HS-5 (cell line): ENCODE results near the gene KRT1.
A peak's percentile ranks its signal among the peaks of the same experiment; 100 is the strongest.
"Not testable (repeated sequence)": the region's sequence is repeated elsewhere in the genome, so short reads cannot be mapped to it uniquely, and the experiment has no call there.

Experiments used
- DNase-seq: peaks from one replicate; pipeline ENCODE4 v3.0.0-alpha.2; 2012; ENCODE audit warnings: low read depth

The KRT1 gene

DNA sequence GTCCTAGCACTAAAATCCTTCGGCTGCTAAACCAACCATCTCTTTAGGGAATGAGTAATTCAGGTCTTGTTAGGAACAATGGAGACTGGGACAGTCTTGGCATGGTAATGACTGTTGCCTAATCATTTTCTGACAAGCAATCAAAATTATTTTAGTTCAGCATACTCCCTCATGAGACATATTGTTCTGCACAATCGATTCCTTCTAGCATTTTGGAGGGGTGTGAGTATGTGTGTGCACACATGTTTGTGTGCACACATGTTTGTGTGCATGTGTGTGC lies 2.1 kb upstream of the KRT1 start:
- DNase-seq: no peak

DNA sequence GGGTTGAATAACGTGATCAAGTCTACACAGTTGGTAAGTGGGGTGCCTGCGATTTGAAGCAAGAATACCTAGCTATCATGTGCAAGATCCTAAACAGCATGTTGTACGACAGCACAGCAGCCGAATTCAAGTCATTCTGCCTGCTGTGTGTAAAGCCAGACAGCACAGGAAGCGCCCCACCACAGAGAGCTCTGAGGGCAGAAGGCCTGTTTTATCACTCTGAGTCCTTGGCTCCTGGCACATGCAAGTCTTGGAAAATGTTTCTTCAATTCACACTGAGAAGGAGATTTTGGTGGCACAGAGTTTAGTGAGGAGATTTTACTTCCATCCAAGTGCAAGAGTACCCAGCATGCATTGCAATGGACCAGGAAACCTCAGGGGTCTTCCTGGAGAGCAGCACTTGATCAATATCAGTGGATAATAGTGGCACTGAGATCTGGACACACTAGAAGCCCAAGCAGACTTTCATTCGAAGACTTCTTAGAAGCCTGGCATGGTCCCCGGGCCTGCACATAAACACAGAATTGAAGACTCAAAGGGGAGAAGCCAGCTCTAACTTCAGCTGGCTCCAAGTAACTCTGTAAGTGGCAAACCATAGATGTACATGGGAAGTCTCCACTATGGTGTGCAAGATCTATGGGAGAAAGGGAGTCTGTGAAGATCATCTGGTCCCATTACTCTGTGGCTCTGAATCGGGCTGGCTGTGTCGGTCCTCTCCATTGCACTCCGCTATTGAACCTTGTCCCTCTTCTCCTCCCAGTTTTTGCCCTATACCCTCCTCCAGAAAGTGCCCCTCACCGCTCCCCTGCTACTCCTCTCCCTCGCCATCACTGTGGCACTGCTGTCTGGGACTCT lies 1.5 kb upstream of the KRT1 start:
- no peak for DNase-seq

DNA sequence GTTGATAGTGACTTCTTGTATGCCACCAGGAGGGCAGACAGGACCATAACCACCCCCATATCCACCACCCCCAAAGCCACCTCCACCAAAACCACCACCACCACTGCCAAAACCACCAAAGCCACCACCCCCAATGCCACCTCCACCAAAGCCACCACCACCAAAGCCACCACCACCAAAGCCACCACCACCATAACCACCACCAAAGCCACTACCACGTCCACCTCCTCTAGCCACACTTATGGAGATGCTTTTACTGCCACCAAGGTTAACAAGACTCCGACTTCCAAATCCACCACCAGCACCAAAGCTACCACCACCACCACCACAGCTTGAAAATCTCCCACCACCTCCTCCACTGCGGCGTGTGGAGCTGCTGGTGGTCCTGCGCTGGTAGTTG lies 332 bp downstream of the KRT1 start:
- no peak for DNase-seq

GRCh38 chr12:52677671-52678070 lies 2.5 kb downstream of the KRT1 start:
- no peak for DNase-seq

- no peak for DNase-seq
Observed at GRCh38 chr12:52677126-52677525, 3.1 kb downstream of the KRT1 start.

- DNase-seq: no peak
Observed at GRCh38 chr12:52676163-52676562, 4.0 kb downstream of the KRT1 start.

GRCh38 chr12:52675301-52675701 lies 4.9 kb downstream of the KRT1 start:
- DNase-seq: no peak

DNA sequence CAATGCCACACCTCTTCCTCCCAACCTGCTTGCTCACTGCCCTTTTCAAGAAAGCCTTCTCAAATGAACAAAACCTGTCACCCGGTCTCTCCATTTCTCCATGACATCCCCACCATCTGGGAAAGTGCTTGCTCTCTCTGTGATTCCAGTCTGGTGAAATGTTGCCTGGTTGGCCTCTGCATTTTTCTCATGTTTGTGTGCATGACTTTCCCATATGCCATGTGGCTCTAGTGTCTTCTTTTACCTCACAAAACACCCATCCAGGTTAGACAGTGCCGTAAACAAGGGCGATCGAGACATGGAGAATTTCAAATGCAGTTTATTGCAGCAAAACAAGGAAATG lies 5.8 kb downstream of the KRT1 start:
- DNase-seq: no peak

DNA sequence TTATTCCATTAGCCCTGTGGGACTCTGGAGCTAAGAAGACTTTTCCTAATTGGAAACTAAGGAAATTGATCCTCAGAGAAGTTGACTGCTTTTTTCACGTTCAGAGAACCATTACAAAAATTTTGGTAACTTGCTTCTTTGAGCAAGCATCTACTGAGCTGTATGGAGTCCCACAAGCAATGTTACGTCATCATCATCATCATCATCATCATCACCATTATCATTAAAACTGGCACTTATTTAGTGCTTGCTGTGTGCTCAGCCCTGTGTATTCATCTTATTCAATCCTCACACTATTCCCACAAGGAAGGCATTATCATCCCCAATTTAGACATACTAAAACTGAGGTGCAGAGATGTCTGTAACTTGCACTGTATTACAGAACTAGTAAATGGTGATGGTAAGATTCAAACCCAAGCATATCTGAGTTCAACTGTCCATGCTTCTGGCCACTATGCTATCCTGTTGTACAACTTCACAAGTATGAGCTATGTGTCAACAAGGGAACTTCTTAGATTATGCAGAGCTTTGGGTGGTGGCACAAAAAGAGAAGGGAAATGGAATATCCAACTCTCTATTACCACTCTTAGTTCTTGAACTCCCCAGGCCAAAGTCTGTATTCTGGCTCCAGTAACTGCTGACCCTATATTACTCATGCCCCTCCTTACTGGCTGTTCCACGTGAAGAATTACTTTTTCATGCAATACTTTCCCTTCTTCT lies 6.3 kb downstream of the KRT1 start:
- no peak for DNase-seq

DNA sequence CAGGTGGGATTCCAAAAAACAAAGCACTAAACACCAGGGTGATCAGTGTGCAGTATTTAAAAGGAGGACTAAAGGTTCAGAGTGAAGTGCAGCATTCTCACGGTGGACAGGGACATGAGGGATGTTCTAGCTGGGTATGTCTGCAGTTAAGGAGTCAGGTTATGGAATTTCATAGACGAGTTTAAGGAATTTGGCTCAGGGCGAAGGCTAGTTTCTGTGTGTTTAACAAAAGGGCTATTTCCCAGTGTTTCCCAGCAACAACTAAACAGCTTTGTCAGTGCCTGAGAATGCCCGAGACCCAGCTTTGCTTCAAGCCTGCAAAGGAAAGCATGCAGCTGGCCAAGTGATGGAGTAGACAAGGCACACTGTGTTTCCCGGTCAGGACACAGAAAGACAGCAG lies 7.0 kb downstream of the KRT1 start:
- no peak for DNase-seq

GRCh38 chr12:52672321-52672933 lies 7.8 kb downstream of the KRT1 start:
- DNase-seq: peak; percentile 11

- no peak for DNase-seq
Observed at GRCh38 chr12:52670961-52671360, 9.2 kb downstream of the KRT1 start.

DNA sequence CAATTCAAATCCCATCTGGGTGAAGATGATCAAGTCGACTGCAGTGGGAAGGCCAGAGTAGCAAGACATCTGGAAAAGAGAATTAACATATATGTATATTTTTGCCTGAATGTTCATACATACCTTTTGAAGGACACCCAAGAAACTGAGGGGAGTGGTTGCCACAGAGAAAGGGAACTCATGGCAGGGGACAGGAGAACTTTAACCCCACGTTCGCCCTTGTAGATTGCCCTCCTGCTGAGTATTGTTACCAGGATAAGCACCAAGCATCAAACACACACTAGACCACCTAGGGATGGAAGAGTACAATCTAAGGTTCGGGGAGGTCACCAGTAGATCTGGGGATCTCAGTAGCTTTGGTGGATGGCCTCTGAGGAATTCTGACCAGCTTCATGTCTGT lies 9.7 kb downstream of the KRT1 start:
- no peak for DNase-seq

DNA sequence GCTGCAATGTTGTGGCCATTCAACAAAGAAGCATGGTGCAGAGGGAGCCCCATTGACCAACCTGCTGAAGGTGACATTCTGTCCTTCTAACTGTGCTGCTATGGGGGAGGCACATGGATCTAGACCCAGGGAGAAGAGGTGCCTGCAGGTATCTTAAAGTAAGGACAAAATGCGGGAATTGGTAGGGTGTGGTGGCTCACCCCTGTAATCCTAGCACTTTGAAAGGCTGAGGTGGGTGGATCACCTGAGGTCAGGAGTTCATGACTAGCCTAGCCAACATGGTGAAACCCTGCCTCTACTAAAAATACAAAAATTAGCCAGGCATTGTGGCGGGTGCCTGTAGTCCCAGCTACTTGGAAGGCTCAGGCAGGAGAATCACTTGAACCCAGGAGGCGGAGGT lies 10.3 kb downstream of the KRT1 start:
- not testable (repeated sequence) for DNase-seq

- no peak for DNase-seq
Observed at GRCh38 chr12:52669426-52669825, 10.8 kb downstream of the KRT1 start.

- DNase-seq: no peak
Observed at GRCh38 chr12:52667931-52668330, 12.3 kb downstream of the KRT1 start.

DNA sequence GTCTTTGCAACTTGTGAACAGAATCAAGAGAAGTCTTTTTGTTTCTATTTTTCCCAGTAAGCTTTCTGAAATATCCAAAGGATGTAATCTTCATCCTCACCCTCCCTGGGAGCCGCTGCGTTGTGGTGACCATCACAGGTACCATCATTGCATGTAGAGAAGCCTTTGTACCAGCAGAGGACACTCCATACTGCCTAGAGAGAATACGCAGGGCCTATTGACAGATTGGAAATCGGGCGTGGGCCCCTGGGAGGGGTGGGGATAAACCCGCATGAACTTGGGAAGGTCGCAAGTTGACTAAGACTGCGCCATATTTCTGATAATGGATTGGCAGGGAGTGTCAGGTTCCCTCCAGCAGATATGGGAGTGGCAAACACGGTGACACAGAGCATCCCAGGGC lies 12.7 kb downstream of the KRT1 start:
- DNase-seq: no peak

- no peak for DNase-seq
Observed at GRCh38 chr12:52666471-52666870, 13.7 kb downstream of the KRT1 start.

DNA sequence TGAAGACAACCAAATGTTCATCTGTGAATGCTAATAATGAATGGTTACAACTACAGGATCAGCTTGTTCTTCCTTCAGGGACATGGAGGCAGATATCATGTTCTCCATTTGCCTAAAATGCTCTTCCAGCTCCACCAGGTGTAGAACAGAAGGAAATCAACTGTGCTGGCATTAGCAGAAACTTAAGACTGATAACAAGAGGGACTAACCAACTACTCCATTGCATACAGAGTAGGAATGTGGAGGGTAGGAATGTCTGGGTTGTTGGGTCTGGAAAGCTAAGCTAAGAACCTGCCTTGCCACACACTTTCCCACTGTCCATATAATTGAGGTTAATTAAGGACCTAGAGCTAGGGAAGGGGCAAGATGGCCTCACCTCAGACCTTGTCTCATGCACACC lies 16.8 kb downstream of the KRT1 start:
- DNase-seq: no peak

DNA sequence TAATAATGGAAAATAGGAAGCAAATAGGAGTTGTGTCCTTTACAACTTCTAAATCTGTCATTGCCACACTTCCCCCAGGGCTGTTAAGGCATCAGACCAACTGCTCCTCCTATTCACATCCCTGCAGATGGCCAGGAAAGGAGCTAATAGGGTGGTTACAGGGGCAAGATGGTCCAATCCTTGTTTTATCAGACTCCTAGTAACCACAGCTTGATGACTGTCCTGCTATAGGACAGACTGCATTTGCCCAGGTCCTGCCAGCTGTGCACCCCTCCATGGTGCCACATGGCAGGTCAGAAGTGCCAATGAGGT lies 17.3 kb downstream of the KRT1 start:
- no peak for DNase-seq

DNA sequence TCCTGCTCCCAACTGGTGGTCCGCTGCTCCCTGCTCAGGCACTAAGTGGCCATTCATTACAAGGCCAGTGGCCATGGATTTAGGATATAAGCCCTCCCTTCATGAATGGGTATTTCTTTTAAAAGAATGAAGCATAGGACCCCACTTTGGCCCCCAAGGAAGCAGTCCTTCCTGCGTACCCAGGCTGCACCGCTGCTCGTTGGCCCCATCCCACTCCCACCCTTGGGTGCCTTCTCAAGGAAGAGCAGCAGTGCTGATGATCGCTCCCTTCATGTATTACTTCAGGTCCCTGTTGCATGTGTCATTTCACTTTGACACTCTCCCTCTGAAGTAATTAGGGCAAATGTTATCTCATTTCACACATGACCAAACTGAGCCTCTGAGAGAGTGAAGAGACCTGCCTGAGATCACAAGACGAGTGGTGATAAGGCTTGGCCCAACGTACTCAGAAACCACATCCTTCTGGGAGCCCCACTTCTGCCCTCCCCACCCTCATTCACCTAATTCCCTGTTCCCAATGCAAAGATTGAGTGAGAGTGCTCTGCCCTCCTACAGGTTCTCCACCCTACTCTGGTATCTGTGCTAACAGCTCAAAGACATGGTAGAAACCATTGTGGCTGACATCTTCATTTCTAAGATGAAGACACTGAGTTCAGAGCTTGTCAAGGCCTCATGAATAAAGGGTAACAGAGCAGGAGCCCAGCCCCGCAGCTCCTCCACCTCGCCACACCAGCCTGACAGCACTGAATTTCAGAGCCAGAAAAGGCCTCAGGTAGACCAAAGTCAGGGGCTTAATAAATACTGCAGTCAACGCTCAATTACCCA lies 17.9 kb downstream of the KRT1 start:
- no peak for DNase-seq

DNA sequence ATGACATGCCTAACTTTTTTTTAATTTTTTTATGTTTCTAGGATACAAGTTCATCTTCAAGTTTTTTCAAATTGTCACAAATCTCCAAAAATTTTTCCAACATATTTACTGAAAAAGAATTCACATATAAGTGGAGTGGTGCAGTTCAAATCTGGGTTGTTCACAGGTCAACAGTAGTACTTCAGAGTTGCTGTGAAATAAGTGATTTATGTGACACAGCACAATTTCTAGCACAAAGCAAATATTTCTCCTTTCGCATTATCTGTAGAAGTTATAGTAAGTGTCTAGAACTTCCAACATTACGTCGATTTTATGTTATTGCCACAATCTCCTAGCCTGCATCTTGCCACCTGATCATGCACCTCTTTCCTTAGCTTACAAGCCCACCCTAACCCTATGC lies 18.5 kb downstream of the KRT1 start:
- no peak for DNase-seq

DNA sequence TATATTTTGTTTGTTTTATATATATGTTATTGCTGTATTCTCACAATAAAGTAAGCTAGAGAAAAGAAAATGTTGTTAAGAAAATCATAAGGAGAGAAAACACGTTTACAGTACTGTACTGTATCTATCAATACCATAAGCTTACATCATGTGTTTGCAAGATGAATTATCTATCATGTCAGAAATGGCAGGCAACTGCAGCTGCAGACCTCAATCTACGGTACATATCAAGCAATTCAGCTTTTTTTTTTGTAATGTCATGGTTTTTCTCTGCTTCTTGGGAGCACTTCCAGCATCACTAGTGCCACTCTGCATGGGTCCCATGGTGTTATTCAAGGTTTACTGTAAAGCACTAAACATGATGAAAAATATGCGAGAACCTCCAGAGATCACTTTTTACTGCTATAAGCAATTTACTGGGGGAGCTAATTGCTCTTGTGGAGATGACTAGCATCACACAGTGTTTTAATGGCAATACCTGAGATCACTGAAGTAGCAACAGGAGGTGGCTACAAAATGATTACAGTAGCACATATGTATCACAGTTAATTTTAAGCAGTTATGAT lies 19.2 kb downstream of the KRT1 start:
- DNase-seq: no peak
